Activated CD4-positive, alpha-beta T cell treated with anti-CD3 and anti-CD28 coated beads for 24 hours (primary cell): Measurements from ENCODE around the gene MRPL30.
"Not testable (repeated sequence)": the region's sequence is repeated elsewhere in the genome, so short reads cannot be mapped to it uniquely, and the experiment has no call there.

Experiments used
- DNase-seq, 2 donors: peaks; one replicate each; pipeline ENCODE4 v3.0.0-alpha.2; 2020; ENCODE audit warnings: low read depth in 2 of 2

Gene MRPL30

DNA sequence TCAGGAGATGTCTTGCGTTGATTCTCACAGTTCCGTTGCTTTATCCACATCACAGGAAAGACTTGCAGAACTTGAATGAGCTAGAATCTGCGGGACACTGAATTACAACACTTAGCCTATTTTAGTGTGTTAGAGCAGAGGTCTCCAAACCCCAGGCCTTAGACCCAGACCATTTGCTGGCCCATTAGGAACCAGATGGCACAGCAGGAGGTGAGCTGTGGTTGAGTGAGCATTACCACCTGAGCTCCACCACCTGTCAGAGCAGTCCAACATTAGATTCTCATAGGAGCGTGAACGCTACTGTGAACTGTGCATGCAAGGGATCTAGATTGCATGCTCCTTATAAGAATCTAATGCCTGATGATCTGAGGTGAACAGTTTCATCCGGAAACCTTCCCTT, 3.8 kb downstream of the MRPL30 start:
- DNase-seq = no peak

DNA sequence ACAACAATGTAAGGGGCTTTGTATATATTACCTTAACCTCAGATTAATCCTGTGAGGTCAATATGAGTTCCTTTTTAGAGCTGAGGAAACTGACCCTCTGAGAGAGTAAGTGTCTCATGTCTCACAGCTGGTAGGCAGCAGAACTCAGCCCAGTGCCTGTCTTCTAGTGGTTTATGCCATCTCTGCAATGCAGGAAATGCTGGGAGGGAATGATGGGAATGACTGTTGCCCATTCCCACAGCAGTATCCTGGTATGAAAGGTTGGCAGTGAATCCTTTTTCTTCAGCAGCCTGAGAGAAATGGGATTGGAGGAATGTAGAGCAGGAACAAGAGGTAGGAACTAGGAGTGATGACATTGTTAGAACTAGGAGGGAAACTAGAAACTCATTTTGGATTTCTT, 6.0 kb downstream of the MRPL30 start:
- no peak for DNase-seq

DNA sequence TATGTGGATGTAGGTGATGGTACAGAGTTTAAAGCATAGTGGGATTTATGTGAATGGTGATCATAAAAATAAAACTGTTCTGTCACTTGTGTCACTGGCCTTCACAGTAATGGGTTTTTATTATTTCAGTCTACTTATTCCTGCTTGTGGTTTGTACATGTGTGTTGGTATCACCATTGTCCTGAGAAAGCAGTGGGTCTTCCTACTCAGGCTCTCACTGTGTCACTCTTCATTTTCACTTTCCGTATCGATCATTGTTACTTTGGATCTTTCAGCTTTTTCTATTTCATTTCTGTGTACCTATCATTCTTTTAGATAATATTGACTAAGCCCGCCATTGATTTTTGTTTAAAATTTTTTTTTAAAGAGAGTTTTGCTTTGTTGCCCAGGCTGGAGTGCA, 7.4 kb downstream of the MRPL30 start:
- DNase-seq = no peak

GRCh38 chr2:99190548-99190947, 9.6 kb downstream of the MRPL30 start:
- DNase-seq = no peak

- not testable (repeated sequence) for DNase-seq
These were observed 11.4 kb downstream of the MRPL30 start for GRCh38 chr2:99192364-99192763.

- DNase-seq = no peak
These were observed 17.3 kb downstream of the MRPL30 start for GRCh38 chr2:99198103-99198841.

DNA sequence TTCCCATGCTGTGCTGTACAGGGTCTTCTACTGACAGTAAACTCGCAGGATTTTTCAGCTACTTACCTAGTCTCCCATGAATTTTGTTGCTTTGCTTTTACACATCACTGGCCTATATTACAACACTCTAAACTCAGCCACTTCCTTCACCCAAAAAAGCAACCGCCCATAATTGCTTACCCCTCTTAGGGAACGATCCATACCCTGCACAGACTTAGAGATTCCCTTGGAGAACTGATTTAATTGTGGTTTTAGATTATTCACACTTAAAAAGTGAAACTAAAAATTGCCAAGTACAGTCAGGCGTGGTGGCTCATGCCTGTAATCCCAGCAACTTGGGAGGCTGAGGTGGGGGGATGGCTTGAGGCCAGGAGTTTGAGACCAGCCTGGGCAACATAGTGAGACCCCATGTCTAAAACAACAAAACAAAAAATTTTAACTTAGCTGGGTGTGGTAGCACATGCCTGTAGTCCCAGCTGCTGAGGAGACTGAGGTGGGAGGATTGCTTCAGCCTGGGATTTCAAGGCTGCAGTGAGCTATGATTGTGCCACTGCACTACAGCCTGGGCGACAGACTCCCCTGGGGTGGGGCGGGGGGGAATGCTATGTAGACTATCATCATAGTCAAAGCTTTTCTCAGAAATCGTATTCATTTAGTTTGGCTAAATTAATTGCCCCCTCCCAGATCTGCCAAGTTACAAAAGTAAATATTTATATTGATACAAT, 19.3 kb downstream of the MRPL30 start:
- DNase-seq = no peak

DNA sequence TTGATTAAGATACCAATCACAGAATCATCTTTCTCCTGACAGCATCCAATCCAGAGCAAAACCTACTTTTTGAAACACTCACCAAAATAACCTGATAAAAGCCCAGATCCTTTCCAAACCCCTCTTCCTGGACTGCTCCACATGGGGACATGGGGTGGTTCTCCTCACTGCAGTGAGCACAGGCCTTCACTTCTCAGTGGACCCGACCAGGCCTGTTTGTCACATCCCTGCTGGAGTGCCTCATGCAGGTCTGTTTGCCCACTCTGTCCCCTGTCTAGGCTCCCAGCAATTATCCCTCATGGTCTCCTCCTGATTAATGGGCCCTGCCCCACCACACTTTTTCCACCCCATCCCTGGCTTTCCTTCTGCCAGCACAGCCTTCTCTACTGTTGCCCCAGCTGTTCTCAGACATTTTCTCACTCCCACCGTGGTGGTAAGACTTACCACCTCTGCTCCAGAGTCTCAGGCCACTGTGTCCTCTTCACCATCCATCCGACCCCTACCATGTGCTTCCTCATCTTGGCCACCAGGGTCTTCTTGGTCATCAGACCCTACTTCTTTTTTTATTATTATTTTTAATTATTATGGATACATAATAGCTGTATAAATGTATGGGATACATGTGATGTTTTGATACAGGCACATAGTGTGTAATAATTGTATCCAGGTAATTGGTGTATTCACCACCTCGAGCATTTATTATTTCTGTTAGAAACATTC, 21.1 kb downstream of the MRPL30 start:
- no peak for DNase-seq

- no peak for DNase-seq
These were observed 24.5 kb downstream of the MRPL30 start for GRCh38 chr2:99205491-99205890.

GRCh38 chr2:99216096-99216495, 35.1 kb downstream of the MRPL30 start:
- DNase-seq = no peak

- DNase-seq = no peak
These were observed 37.0 kb downstream of the MRPL30 start for GRCh38 chr2:99217929-99218501.

DNA sequence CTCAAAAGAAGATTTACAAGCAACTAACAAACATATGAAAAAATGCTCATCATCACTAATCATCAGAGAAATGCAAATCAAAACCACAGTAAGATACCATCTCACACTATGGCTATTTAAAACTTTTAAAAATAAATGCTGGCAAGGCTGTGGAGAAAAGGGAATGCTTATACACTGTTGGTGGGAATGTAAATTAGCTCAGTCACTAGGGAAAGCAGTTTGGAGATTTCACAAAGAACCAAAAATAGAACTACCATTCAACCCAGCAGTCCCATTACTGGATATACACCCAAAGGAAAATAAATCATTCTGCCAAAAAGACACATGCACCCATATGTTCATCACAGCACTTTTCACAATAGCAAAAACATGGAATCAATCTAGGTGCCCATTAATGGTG, 52.2 kb downstream of the MRPL30 start:
- not testable (repeated sequence) for DNase-seq

DNA sequence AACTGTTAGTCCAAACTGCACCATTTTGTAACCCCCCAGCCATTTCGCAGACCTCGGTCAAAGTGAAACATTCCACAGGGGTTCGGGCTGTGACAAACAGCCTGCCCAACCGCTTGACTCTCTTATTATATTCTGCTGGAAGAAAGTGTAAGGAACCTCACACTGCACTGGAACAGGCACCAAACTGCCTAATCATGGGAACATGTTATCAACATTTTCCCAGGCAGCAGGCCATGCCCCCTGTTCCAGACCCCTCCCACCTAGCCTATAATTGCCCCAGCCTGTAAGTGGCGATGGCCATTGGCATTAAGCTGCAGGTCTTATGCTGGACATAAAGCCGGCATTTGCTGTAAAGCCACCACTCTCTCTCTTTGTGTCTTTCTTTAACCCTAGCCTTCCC, 57.6 kb downstream of the MRPL30 start:
- no peak for DNase-seq

DNA sequence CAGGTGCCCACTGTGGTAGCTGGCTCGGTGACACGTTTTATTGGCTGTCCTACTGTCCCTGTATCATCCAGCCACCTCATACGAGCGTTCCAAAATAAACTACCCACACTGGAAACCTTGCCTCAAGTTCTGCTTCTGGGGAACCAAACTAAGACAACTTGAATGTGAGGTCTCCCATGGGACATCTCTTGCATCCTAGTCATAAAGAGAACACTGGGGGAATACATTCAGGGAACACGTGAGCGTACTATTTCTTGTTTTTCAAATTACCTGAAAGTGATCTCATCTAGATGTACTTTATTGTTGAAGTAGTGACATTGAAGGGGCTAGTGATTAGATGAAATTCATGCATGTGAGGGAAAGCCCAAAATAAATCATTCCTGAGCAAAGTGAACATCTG, 59.4 kb downstream of the MRPL30 start:
- no peak for DNase-seq

GRCh38 chr2:99242151-99242550, 61.2 kb downstream of the MRPL30 start:
- no peak for DNase-seq
